Fibroblast of lung (primary cell): Measurements from ENCODE around the gene ZBTB7C.

ENCODE experiments used
- CTCF ChIP-seq, 2 donors: IDR thresholded peaks in 1 of 2; conservative IDR thresholded peaks in 1 of 2; 1 replicate in 1 of 2; 2 replicates in 1 of 2; pipeline ENCODE4 v1.5.1; 2011 to 2012; ENCODE audit warnings: low read length in 2 of 2, control low read depth in 1 of 2, inconsistent platforms in 1 of 2, low read depth in 1 of 2, mild to moderate bottlenecking in 1 of 2
- EZH2 ChIP-seq: IDR thresholded peaks from 2 replicates; pipeline ENCODE4 v1.5.1; 2012; ENCODE audit warnings: low read length, control low read depth, mild to moderate bottlenecking; ENCODE audit errors: missing control alignments

- TF ChIP-seq CTCF (conservative IDR thresholded peaks at IDR 0.05 in 1 of 2, IDR thresholded peaks at IDR 0.05 in 1 of 2; ENCODE audit: low read depth in 1 of 2, low read length in 2 of 2) = no peak
- TF ChIP-seq EZH2 = no peak
Measured at GRCh38 chr18:48207733-48208132, 201.4 kb downstream of the ZBTB7C start.
